AG04450 (cell line): ENCODE data around the gene MRPS33. TPM values are rescaled to one million over a fixed set of nuclear protein-coding genes. Genes with fewer than 3 reads are reported as not detected.
A peak's percentile ranks its signal among the peaks of the same experiment; 100 is the strongest.

ENCODE experiments used
- CTCF ChIA-PET: fragments of 300-600, 350-600 bp; formaldehyde crosslinking; extraction: SDS; loops from one replicate; lab custom pipeline; 2022; ENCODE audit warnings: antibody characterized with exemption, inconsistent platforms; lab: Charles Lee
- POLR2A ChIA-PET: fragments of 350-600 bp; formaldehyde crosslinking; extraction: SDS; loops from one replicate; lab custom pipeline; 2021; ENCODE audit warnings: antibody characterized with exemption, inconsistent platforms; lab: Yijun Ruan, JAX
- DNase-seq: peaks from one replicate; pipeline ENCODE4 v3.0.0-alpha.2; 2011; ENCODE audit warnings: low read depth, low spot score
- H3K27ac ChIP-seq: one replicate; pipeline ENCODE4 v1.5.1; 2012; ENCODE audit warnings: low read depth, low read length, control low read depth
- H3K27me3 ChIP-seq: one replicate; pipeline ENCODE4 v1.6.0; 2012; ENCODE audit warnings: low read length; ENCODE audit not compliant: control insufficient read depth, insufficient read depth
- H3K4me3 ChIP-seq: 2 replicates; pipeline ENCODE4 v1.5.1; 2011; ENCODE audit warnings: mild to moderate bottlenecking, low read depth, low read length, control low read depth
- H3K9me3 ChIP-seq: 2 replicates; pipeline ENCODE4 v1.5.1; 2012; ENCODE audit warnings: low read length; ENCODE audit not compliant: control insufficient read depth, insufficient read depth
- polyA plus RNA-seq: library from polyadenylated mRNA; depleted of rRNA; stranded (reverse); fragments of >200 nt; gene quantifications from 2 replicates; pipeline ENCODE4 v1.2.3, GENCODE V29; 2011
- TF ChIP-seq, protein P1 (sequence below): IDR thresholded peaks from 2 replicates; pipeline ENCODE4 v1.5.1; 2011; ENCODE audit warnings: low read depth, low read length, control low read depth, inconsistent platforms

The MRPS33 gene
- polyA plus RNA-seq, 1 experiment, result 99.2 TPM

DNA sequence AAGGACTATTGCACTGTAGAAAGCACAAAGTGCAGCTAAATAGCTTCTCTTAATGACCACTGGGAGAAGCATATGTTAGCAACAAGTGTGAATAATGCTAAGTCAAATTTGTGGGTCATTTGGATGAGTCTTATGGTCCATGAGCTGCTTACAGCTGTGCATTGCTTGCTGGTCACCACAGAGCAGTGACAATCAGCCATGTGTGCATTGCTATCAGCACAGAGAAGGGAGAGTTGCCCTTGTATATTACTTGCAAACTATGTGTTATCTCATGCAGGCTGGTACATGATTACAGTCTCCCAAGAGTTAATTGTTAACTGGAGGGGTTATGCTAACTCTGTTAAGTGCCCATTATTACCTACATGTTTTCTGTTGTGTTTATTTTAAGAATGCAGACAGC, 25.7 kb downstream of the MRPS33 start:
- Histone ChIP-seq H3K27ac (no peak overlapping the region), H3K9me3 (peaks cover 2% of the 10 kb centered on the region), H3K4me3 (no peak overlapping the region), H3K27me3 (no peaks in the 10 kb centered on the region)
- CTCF ChIA-PET, result no interaction called here
- DNase-seq, result no peak
- POLR2A ChIA-PET, result no interaction called here
- TF ChIP-seq, protein P1, sequence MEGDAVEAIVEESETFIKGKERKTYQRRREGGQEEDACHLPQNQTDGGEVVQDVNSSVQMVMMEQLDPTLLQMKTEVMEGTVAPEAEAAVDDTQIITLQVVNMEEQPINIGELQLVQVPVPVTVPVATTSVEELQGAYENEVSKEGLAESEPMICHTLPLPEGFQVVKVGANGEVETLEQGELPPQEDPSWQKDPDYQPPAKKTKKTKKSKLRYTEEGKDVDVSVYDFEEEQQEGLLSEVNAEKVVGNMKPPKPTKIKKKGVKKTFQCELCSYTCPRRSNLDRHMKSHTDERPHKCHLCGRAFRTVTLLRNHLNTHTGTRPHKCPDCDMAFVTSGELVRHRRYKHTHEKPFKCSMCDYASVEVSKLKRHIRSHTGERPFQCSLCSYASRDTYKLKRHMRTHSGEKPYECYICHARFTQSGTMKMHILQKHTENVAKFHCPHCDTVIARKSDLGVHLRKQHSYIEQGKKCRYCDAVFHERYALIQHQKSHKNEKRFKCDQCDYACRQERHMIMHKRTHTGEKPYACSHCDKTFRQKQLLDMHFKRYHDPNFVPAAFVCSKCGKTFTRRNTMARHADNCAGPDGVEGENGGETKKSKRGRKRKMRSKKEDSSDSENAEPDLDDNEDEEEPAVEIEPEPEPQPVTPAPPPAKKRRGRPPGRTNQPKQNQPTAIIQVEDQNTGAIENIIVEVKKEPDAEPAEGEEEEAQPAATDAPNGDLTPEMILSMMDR, result no peak

DNA sequence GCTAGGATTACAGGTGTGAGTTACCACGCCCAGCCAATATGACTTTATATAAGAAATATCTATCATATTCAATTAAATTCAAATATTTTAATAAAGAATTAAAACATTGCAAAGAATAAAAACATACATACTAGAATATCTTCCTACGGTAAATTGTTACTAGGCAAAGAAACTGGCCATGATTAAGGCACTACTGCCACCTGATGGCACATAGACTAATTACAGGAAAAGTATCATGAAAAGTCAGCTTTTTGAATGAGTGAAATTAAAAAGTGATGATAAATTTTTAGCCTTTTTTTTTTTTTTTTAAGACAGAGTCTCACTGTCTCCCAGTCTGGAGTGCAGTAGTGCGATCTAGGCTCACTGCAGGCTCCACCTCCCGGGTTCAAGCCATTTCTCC, 30.9 kb downstream of the MRPS33 start:
- no peak for DNase-seq
- TF ChIP-seq, protein P1, result 0 out of 2 replicates have a peak, but pooled peaks have one; percentile 8
- ChIA-PET CTCF (interaction anchor here (0.8 to 2.3 kb wide), 2 partner anchors 27 to 173 kb away, joined by 3 to 12 read pairs; no protein-coding TSS in a partner anchor), POLR2A (no interaction called here)
- H3K27me3 ChIP-seq, result no peaks in the 10 kb centered on the region
- H3K27ac ChIP-seq, result no peak overlapping the region
- peaks cover 4% of the 10 kb centered on the region for H3K9me3 ChIP-seq
- H3K4me3 ChIP-seq, result no peak overlapping the region

DNA sequence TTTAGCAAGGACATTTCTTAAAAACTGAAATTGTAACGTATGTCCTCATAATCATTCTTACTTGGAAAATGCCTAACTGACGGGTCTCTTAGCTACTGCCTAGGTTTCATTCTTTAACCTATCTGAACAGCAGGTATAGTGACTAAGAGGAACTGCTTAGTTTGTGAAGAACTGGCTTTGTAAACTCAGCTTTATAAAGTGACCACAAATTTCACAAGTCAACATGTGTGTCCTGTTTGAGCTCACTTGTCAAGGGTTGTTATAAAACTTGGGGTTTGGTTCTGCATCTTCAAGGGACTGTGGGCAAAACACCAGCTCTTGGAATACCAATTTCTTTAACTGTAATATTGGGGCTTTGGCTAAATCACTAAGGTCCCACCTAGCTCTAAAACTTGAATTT, 32.2 kb downstream of the MRPS33 start:
- no peak overlapping the region for H3K4me3 ChIP-seq
- TF ChIP-seq, protein P1, result no peak
- H3K27me3 ChIP-seq, result no peaks in the 10 kb centered on the region
- no peak for DNase-seq
- no peak overlapping the region for H3K27ac ChIP-seq
- ChIA-PET CTCF (interaction anchor here (2.3 kb wide), 1 partner anchor 172 kb away, joined by 12 read pairs; no protein-coding TSS in a partner anchor), POLR2A (no interaction called here)
- peaks cover 4% of the 10 kb centered on the region for H3K9me3 ChIP-seq

DNA sequence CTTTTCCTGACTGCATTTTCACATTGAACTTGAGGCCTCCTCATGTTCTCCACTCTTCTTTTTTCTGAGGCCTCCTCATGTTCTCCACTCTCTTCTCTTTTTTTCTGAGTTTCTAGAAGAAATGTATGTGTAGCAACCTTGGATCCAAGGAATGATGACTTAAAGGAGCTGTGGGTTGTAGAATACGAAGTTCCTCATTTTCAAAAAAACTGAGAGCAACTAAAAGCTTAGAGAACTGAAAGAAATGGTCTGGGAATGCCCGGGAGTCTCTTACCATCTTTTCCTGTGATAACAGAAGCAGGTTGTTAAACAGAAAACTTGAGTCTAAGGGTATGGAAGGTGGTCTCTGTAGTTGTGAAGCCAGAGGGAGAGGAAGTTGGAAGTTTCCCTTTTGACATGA, 32.8 kb downstream of the MRPS33 start:
- Histone ChIP-seq H3K9me3 (peaks cover 4% of the 10 kb centered on the region), H3K4me3 (no peak overlapping the region), H3K27ac (no peak overlapping the region), H3K27me3 (no peaks in the 10 kb centered on the region)
- CTCF ChIA-PET, result interaction anchor here (2.3 kb wide), 1 partner anchor 171 kb away, joined by 12 read pairs; no protein-coding TSS in a partner anchor
- TF ChIP-seq, protein P1, result no peak
- POLR2A ChIA-PET, result no interaction called here
- DNase-seq, result no peak

DNA sequence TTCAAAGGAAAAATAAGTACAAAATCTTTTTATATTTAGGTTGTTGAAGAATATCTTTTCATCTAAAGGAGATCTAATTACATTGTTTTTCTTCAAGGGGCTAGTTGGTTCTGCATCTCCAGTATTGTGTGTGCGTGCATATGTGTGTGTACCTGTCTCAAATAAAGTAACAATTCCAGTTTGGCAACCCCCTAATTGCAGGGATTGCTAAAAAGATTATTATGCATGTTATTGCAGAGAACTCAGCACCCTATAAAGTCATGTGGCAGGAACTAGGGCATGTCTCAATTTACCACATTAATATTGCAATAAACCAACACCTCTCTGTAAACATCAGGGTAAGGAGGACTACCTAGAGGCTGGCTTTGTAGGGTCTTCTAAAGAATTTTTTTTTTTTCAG, 37.0 kb downstream of the MRPS33 start:
- Histone ChIP-seq H3K4me3 (no peak overlapping the region), H3K27ac (no peak overlapping the region), H3K9me3 (no peaks in the 10 kb centered on the region), H3K27me3 (no peaks in the 10 kb centered on the region)
- no peak for DNase-seq
- TF ChIP-seq, protein P1, result no peak
- POLR2A ChIA-PET, result no interaction called here
- CTCF ChIA-PET, result no interaction called here
